Prostate gland (tissue), 2 donors: ENCODE data around the gene LRRIQ4.

Source experiments
- POLR2A ChIP-seq: fragments of 450-650 bp; IDR thresholded peaks from one replicate; pipeline ENCODE4 v1.6.1; 2016; ENCODE audit warnings: antibody characterized with exemption, mild to moderate bottlenecking
- POLR2AphosphoS5 ChIP-seq: sonication (generic); formaldehyde crosslinking; IDR thresholded peaks from one replicate; pipeline ENCODE4 v1.6.1; 2017; ENCODE audit warnings: antibody characterized with exemption
- TF ChIP-seq, protein P1 (sequence below), 4 experiments: fragments of 200-600 bp in 2 of 4; fragments of 450-650 bp in 2 of 4; sonication (generic) in 2 of 4; IDR thresholded peaks; 1 replicate in 3 of 4; 2 replicates in 1 of 4; pipeline ENCODE4 v1.5.1; 2016 to 2019; ENCODE audit warnings: antibody characterized with exemption in 4 of 4, mild to moderate bottlenecking in 2 of 4, moderate library complexity in 2 of 4

DNA sequence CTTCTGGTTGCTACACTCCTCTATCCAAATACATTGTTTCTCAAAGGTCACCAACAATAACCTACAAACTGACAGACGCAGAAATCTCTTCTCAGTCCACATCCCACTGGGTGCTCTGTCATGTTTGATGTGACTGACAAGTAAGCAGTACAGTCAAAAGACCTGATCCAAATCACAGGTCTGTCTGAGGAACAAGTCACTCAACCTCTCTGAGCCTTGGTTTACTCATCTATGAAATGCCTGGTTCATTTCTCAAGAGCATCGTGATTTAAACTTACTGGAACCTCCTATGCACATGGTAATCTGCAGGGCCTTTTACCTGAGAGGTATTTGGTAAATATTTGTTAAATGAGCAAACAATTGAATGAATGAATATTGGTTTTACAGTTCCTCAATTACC is 51.6 kb downstream of the LRRIQ4 start:
- TF ChIP-seq, protein P1, sequence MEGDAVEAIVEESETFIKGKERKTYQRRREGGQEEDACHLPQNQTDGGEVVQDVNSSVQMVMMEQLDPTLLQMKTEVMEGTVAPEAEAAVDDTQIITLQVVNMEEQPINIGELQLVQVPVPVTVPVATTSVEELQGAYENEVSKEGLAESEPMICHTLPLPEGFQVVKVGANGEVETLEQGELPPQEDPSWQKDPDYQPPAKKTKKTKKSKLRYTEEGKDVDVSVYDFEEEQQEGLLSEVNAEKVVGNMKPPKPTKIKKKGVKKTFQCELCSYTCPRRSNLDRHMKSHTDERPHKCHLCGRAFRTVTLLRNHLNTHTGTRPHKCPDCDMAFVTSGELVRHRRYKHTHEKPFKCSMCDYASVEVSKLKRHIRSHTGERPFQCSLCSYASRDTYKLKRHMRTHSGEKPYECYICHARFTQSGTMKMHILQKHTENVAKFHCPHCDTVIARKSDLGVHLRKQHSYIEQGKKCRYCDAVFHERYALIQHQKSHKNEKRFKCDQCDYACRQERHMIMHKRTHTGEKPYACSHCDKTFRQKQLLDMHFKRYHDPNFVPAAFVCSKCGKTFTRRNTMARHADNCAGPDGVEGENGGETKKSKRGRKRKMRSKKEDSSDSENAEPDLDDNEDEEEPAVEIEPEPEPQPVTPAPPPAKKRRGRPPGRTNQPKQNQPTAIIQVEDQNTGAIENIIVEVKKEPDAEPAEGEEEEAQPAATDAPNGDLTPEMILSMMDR (IDR thresholded peaks at IDR 0.05), result no peak
- TF ChIP-seq POLR2AphosphoS5 (no peak), POLR2A (no peak)
